Measurements from ENCODE around the gene ZKSCAN1. TPM values are rescaled to one million over a fixed set of nuclear protein-coding genes. Genes with fewer than 3 reads are reported as not detected.
"Not testable (repeated sequence)": the region's sequence is repeated elsewhere in the genome, so short reads cannot be mapped to it uniquely, and the experiment has no call there.

Gene ZKSCAN1
- total and polyA plus RNA-seq, 7 donors: 8.4 to 32.7 (median 27.8) TPM

DNA sequence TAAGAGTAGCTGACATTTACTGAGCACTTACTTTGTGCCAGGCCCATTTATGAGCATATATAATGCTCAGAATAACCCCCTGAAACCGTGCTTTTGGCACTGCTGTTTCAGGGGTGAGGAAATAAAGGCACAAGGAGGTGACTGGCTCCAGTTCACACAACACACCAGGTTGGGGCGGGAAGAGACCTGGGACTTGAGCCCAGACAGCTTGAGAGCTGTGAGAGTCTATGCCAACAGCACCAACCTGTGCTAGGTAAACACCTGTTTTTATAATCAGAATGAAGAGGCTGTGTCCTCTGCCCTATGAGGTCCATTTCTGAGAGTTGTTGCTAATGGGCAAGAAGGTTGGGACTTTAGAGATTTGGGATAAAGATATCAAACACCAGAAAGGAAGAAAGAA, 30.8 kb upstream of the ZKSCAN1 start:
- TF ChIP-seq POLR2A (IDR thresholded peaks at IDR 0.05): no peak
- no peak for TF ChIP-seq POLR2AphosphoS5 (IDR thresholded peaks at IDR 0.05)
- TF ChIP-seq, protein P1, sequence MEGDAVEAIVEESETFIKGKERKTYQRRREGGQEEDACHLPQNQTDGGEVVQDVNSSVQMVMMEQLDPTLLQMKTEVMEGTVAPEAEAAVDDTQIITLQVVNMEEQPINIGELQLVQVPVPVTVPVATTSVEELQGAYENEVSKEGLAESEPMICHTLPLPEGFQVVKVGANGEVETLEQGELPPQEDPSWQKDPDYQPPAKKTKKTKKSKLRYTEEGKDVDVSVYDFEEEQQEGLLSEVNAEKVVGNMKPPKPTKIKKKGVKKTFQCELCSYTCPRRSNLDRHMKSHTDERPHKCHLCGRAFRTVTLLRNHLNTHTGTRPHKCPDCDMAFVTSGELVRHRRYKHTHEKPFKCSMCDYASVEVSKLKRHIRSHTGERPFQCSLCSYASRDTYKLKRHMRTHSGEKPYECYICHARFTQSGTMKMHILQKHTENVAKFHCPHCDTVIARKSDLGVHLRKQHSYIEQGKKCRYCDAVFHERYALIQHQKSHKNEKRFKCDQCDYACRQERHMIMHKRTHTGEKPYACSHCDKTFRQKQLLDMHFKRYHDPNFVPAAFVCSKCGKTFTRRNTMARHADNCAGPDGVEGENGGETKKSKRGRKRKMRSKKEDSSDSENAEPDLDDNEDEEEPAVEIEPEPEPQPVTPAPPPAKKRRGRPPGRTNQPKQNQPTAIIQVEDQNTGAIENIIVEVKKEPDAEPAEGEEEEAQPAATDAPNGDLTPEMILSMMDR (IDR thresholded peaks at IDR 0.05): no peak
- no peak for TF ChIP-seq EP300 (IDR thresholded peaks at IDR 0.05)
- H3K4me3 ChIP-seq: no peak overlapping the region
- no peaks in the 10 kb centered on the region for H3K27me3 ChIP-seq
- 37 to 65% methylated on average over 2 of the region's 2 CpGs for WGBS, 2 donors
- no peaks in the 10 kb centered on the region for H3K4me1 ChIP-seq
- intact Hi-C loops (cut with DNase I): loop anchor here (10.0 kb wide), 1 partner anchor 230 kb away; the partner anchor contains the start of gene PVRIG
- no peak for DNase-seq
- no peaks in the 10 kb centered on the region for H3K36me3 ChIP-seq
- no peak overlapping the region for H3K27ac ChIP-seq
- H3K9me3 ChIP-seq: peaks cover 0 to 3% (median 0%) of the 10 kb centered on the region in 4 donors

DNA sequence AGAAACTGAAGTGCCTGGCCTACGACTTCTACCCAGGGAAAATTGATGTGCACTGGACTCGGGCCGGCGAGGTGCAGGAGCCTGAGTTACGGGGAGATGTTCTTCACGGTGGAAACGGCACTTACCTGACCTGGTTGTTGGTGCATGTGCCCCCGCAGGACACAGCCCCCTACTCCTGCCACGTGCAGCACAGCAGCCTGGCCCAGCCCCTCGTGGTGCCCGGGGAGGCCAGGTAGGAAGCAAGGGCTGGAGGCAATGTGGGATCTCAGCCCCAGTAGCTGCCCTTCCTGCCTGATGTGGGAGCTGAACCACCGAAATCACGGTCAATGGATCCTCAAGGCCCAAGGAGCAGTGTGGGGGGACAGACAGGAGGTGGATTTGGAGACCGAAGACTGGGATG, 28.1 kb upstream of the ZKSCAN1 start:
- H3K36me3 ChIP-seq, H3K9me3 ChIP-seq, DNase-seq, H3K27ac ChIP-seq, H3K27me3 ChIP-seq, H3K4me3 ChIP-seq: not testable (repeated sequence)
- 81 to 83% methylated on average over 13 to 14 of the region's 14 CpGs for WGBS, 2 donors
- intact Hi-C loops (cut with DNase I): loop anchor here (10.0 kb wide), 1 partner anchor 227 kb away; the partner anchor contains the start of gene PVRIG
- peaks cover 0 to 11% (median 3%) of the 10 kb centered on the region in 4 donors for H3K4me1 ChIP-seq

DNA sequence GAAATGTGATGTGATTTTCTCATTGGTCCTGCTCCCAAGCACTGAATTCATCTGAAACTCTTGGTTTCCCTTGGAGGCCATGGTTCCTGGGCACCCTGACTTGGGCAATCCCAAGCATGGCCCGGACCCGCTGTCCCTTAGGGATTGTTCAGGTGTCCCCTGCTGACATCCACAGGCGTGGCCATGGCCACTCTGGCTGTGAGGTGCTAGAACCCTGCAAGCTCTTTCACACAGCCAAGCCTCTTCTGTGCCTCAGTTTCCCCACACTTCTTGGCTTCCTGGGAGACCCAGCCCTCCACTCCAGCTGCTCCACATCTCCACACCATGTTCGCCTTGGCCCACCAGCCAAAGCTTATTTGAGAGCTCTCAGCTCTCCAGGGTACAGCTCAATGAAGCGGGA, 27.6 kb upstream of the ZKSCAN1 start:
- H3K36me3 ChIP-seq: no peaks in the 10 kb centered on the region
- H3K4me1 ChIP-seq: peaks cover 0 to 11% (median 3%) of the 10 kb centered on the region in 4 donors
- intact Hi-C loops (cut with DNase I): loop anchor here (10.0 kb wide), 1 partner anchor 227 kb away; the partner anchor contains the start of gene PVRIG
- no peak for DNase-seq
- no peaks in the 10 kb centered on the region for H3K9me3 ChIP-seq
- no peak overlapping the region for H3K27ac ChIP-seq
- 76 to 95% methylated on average over 5 of the region's 5 CpGs for WGBS, 2 donors
- TF ChIP-seq, protein P1 (IDR thresholded peaks at IDR 0.05): no peak
- TF ChIP-seq EP300 (IDR thresholded peaks at IDR 0.05): no peak
- no peak for TF ChIP-seq POLR2A (IDR thresholded peaks at IDR 0.05)
- no peak for TF ChIP-seq POLR2AphosphoS5 (IDR thresholded peaks at IDR 0.05)
- H3K4me3 ChIP-seq: no peak overlapping the region
- no peaks in the 10 kb centered on the region for H3K27me3 ChIP-seq

DNA sequence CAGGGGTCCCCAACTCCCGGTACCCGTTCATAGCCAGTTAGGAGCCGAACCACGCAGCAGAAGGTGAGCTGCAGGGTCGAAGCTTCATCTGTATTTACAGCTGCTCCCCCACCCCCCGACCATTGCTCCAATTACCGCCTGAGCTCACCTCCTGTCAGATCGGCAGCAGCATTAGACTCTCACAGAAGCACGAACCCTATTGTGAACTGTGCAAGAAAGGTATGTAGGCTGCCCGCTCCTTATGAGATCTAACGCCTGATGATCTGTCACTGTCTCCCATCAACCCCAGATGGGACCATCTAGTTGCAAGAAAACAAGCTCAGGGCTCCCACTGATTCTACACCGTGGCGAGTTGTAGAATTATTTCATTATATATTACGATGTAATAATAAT, 24.9 kb upstream of the ZKSCAN1 start:
- H3K36me3 ChIP-seq: no peaks in the 10 kb centered on the region
- TF ChIP-seq POLR2A (IDR thresholded peaks at IDR 0.05): no peak
- no peak for TF ChIP-seq EP300 (IDR thresholded peaks at IDR 0.05)
- TF ChIP-seq, protein P1 (IDR thresholded peaks at IDR 0.05): no peak
- no peak for TF ChIP-seq POLR2AphosphoS5 (IDR thresholded peaks at IDR 0.05)
- H3K9me3 ChIP-seq: no peaks in the 10 kb centered on the region
- H3K27me3 ChIP-seq: no peaks in the 10 kb centered on the region
- WGBS, 2 donors: 53 to 54% methylated on average over 14 of the region's 14 CpGs
- peaks cover 0 to 17% (median 6%) of the 10 kb centered on the region in 4 donors for H3K4me1 ChIP-seq
- no peak for DNase-seq
- H3K4me3 ChIP-seq: peak overlapping the region in 1 of 4 donors; percentile 29
- peak overlapping the region in 1 of 4 donors; percentile 35 for H3K27ac ChIP-seq
- intact Hi-C loops (cut with DNase I): loop anchor here (5.0 kb wide), 2 partner anchors 78 to 137 kb away; partner anchors contain the start of gene MBLAC1

DNA sequence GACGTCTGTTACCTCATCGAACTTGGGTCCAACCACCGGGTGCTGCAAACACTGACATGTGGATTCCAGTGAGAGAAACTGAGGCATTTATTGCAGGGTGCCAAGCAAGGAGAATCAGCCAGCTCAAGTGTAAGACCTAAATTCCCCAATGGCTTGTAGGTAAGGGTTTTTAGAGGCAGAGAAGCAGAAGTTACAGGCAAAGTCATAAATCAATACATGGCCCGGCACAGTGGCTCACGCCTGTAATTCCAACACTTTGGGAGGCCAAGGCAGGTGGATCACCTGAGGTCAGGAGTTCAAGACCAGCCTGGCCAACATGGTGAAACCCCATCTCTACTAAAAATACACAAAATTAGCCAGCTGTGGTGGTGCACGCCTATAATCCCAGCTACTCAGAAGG, 23.9 kb upstream of the ZKSCAN1 start:
- H3K27me3 ChIP-seq, H3K4me3 ChIP-seq, DNase-seq, H3K9me3 ChIP-seq, H3K27ac ChIP-seq, H3K36me3 ChIP-seq: not testable (repeated sequence)
- H3K4me1 ChIP-seq: peaks cover 0 to 17% (median 6%) of the 10 kb centered on the region in 4 donors
- intact Hi-C loops (cut with DNase I): loop anchor here (5.0 kb wide), 2 partner anchors 79 to 136 kb away; partner anchors contain the start of gene MBLAC1
- WGBS, 2 donors: 30 to 68% methylated on average over 6 of the region's 6 CpGs
